Breast epithelium (tissue), 3 donors: ENCODE data around the gene MRPL55.
A peak's percentile ranks its signal among the peaks of the same experiment; 100 is the strongest.

ENCODE experiments used
- POLR2A ChIP-seq: fragments of 450-650 bp; IDR thresholded peaks from one replicate; pipeline ENCODE4 v1.6.1; 2016; ENCODE audit warnings: antibody characterized with exemption, mild to moderate bottlenecking, moderate library complexity
- POLR2AphosphoS5 ChIP-seq, 3 donors: sonication (generic); formaldehyde crosslinking; IDR thresholded peaks; one replicate each; pipeline ENCODE4 v1.6.1; 2017; ENCODE audit warnings: antibody characterized with exemption in 3 of 3
- TF ChIP-seq, protein P1 (sequence below), 3 donors: fragments of 450-650 bp; IDR thresholded peaks; one replicate each; pipeline ENCODE4 v1.5.1; 2016 to 2017; ENCODE audit warnings: antibody characterized with exemption in 3 of 3, mild to moderate bottlenecking in 3 of 3, moderate library complexity in 3 of 3

DNA sequence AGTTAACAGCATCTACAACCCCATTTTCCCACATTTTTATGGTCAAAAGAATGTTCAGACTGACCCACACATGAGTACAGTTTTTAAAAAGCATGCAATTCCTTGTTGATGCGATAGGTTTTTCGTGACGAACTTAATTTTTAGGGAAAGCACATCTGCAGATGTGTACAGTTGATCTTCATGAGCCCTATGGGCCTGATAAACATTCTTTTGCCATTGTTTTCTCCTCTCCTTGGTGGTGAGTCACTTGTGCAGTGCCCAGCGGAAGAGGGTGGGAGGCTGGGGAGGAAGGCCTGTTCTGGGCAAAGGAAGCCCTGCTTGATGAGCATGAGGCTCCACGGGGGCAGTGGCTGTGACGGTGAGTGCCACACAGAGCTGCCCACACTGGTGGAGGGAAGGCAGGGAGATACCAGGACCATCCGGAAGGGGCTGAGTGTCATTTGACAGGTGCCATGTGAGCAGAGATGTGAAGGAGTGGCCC, 21.3 kb downstream of the MRPL55 start:
- no peak for TF ChIP-seq POLR2A
- peak in 1 of 3 donors; percentile 24 for TF ChIP-seq POLR2AphosphoS5 (IDR thresholded peaks at IDR 0.05)
- TF ChIP-seq, protein P1, sequence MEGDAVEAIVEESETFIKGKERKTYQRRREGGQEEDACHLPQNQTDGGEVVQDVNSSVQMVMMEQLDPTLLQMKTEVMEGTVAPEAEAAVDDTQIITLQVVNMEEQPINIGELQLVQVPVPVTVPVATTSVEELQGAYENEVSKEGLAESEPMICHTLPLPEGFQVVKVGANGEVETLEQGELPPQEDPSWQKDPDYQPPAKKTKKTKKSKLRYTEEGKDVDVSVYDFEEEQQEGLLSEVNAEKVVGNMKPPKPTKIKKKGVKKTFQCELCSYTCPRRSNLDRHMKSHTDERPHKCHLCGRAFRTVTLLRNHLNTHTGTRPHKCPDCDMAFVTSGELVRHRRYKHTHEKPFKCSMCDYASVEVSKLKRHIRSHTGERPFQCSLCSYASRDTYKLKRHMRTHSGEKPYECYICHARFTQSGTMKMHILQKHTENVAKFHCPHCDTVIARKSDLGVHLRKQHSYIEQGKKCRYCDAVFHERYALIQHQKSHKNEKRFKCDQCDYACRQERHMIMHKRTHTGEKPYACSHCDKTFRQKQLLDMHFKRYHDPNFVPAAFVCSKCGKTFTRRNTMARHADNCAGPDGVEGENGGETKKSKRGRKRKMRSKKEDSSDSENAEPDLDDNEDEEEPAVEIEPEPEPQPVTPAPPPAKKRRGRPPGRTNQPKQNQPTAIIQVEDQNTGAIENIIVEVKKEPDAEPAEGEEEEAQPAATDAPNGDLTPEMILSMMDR (IDR thresholded peaks at IDR 0.05) = no peak
